GM11168 (cell line): ENCODE results near the gene COL18A1.

Experiments used
- in situ Hi-C: fragments of 300-500 bp; cut with MboI; formaldehyde crosslinking; loops from one replicate; pipeline ENCODE4 v1.12.0; 2022; ENCODE audit warnings: low sequenced_read_pairs; ENCODE audit not compliant: unreplicated experiment

The COL18A1 gene

DNA sequence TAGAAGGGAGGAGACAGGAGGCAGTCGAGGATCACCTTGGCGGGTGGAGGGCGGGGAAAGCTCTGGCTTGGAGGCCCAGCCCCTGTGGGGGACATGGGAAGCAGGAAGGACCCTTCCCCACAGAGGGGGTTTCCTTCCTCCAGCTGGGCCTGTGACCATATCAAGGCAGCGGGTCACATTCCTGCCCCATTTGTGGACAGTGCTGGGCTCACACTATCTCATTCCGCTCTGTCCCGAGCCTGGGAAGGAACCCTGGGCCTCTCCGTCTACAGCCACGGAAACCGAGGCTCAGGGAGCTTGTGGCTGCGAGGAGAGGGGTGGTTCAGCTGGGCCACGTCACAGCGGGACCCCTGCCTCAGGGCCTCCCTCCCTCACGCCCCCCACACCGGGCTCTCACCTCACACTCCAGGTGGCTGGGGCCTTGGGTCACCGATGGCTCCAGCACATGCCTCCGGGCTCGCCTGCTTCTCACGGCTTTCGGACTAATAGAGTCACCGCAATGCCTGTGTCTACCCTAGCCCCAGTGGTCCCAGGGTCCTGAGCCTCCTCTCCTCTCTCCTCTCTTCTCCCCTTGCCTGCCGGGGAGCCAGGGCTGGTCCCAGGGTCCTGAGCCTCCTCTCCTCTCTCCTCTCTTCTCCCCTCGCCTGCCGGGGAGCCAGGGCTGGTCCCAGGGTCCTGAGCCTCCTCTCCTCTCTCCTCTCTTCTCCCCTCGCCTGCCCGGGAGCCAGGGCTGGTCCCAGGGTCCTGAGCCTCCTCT, 80.9 kb downstream of the COL18A1 start:
- in situ Hi-C loops: no loop called here

DNA sequence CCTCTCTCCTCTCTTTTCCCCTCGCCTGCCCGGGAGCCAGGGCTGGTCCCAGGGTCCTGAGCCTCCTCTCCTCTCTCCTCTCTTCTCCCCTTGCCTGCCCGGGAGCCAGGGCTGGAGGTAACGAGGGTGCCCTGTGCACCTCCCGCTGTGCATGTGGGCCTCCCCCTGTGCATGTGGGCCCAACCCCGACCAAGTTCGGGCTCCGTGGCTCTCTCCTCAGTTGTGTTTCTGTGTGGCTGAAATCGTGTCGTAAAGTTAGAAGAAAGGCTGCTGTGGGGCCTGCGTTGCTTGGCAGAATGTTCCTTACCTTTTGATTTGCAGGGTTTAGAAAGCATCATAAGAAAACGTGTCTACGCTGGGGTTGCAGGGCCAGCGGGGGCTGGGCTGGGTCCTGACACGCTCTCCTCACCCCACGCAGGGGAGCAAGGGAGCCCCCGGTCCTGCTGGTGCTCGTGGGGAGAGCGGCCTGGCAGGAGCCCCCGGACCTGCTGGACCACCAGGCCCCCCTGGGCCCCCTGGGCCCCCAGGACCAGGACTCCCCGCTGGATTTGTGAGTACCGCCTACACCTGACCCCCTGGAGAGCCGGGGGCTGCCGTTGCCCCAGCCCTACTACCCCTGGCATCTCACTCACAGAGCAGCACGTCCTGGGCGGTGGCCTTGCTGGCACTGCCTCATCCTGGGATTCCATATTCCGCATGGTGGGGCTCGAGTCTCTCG, 81.6 kb downstream of the COL18A1 start:
- in situ Hi-C loops: no loop called here

DNA sequence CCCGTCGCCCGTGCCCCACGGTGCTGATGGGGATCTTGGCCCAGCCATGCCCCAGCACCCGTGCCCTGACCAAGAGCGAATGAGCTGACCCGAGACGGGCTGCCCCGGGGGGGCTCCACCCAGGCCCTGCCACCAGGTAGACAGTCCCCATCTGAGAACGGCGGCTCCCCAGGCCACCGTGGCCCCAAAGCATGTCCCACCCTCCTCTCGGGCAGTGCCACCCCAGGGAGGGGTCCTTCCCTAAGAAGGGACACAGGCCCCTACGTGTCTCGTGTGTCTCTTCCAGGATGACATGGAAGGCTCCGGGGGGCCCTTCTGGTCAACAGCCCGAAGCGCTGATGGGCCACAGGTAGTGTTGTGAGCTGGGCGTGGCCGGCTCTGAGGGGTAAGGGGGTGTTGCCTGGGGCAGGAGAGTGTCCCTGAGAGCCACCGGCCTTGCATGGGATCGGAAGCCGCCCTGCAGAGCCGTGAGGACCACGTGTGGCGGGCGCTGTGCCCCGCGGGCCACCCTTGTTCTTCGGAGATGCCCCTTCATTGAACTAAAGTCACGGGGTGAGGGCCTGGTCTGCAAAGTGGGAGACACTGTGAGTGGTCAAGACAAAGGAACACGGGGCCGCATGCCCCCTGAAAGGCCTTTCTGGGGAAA, 82.3 kb downstream of the COL18A1 start:
- in situ Hi-C loops: no loop called here

DNA sequence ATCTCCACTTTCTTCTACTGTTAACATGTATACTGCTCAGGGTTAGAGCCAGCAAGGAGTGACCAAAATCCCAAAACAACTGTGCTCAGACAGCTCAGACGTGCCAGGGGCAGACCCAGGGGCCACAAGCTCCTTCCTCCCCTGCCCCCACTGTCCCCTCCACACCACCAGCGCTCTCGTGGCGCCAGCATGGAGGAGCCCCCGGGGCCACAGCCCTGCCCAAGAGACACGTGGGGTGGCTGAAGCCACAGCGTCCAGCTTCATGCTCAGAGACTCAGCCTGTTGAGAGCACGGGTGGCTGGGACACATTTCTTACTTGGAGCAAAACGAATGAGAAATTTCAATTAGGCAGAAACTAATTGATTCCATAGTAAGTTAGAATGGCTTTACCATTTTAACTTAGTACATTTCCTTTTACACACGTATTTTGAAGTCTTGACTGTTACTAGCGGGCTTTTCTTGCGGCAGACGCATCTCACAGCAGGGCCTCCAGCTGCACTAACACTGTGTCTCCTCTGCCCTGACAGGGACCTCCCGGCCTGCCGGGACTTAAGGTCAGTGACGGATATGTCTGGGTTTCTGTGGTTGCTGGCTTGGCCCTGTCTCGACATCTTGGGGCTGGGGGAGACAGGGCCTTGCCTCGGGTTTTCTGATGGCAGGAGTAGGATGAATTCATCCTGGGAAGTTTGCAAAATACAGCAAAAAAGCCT, 83.1 kb downstream of the COL18A1 start:
- in situ Hi-C loops: no loop called here

DNA sequence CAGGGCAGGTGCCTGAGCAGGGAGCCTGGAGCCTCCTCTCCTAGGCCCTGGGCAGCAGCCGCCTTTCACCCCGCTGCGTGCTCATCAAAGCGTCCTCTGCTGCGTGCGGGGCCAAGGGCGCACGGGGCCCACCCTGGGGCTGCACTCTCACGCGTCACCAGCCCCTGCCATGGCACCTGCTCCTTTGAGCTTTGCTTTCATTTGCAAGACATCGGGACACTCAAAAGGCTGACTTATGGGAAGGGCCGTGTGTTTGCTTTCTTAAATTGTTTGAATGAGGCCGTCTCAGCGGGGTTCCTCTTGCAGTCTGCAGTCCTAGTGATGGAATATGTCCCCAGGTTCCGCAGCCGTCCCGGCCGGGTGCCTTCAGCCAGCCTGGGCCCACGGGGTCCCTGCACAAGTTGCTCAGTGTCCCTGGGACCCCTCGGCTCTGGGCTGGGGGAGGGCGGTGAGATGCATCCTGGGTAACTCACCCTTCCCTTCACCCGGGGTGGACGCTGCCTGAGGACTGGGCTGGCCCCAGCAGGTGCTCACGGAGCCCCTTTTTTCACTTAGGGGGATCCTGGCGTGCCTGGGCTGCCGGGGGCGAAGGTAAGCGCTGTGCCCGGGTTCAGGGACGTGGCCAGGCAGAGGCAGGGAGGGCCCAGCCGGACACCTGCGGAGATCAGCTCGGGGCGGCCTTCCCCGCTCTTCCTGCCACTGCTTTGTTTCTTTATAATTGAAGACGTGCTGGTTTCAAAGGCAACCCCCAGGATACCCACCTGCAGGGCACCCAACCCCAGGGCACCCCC, 84.2 kb downstream of the COL18A1 start:
- in situ Hi-C loops: no loop called here

DNA sequence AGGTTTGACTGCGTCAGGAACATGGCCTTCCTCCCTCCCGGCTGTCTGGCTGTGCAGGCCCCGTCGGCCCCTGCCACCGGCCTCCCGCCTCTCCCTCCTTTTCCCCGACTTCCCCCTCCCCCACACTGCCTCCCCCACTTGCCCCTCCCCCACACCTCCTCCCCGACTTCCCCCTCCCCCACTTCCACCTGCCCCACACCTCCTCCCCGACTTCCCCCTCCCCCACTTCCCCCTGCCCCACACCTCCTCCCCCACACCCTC, 84.7 kb downstream of the COL18A1 start:
- in situ Hi-C loops: no loop called here

DNA sequence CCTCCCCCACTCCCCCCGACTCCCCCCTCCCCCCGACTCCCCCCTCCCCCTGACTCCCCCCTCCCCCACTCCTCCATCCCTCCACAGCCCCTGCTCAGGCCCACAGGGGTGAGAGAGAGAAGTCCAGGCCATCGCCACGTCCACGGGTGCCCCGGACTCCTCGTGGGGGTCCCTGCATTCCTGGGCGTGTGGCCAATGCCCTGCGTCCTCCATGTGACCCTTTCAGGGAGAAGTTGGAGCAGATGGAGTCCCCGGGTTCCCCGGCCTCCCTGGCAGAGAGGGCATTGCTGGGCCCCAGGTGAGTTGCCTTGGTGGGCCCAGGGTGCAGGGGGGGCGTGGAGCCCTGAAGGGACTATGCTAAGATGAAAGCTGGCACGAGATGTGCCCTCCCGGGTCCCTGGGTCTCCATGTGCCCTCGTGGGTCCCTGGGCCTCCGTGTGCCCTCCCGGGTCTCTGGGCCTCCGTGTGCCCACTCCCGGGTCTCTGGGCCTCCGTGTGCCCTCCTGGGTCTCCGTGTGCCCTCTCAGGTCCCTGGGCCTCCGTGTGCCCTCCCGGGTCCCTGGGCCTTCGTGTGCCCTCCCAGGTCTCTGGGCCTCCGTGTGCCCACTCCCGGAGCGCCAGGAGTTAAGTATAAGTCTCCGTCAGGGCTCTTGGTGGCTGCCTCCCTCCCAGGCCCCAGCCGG, 85.2 kb downstream of the COL18A1 start:
- in situ Hi-C loops: no loop called here

DNA sequence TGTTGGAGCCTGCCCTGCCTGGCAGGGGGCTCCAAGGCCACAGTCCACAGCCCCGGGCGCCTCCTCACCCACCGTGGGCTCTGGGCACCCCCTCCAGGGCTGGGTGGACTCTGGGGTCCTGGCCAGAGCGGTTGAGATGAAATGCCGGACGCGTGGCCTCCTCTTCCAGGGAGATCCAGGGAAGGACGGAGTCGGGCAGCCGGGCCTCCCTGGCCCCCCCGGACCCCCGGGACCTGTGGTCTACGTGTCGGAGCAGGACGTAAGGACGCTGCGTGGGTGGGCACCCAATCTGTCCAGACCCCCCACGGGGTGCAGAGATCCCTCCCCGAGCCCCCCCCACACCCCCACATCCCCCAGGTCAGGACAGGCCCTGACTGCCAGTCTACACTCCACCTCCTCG, 86.1 kb downstream of the COL18A1 start:
- in situ Hi-C loops: no loop called here

DNA sequence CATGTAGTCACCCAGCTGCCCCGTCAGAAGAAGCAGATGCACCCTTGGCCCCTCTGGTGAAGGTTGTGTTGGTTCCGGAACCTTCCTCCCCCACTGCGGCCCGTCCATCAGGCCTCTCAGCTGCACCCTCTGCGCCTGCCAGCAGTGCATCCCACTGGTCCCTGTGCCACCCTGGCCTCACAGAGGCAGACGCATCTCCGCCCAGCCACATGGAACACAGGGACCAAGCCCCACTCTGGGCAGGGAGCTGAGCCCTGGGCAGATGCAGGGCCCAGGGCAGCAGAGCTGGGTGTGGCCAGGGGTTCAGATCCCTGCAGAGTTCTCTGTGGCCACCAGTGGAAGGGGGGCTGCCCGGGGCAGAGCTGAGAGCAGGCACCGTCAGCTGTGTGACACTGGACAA, 86.7 kb downstream of the COL18A1 start:
- in situ Hi-C loops: no loop called here

DNA sequence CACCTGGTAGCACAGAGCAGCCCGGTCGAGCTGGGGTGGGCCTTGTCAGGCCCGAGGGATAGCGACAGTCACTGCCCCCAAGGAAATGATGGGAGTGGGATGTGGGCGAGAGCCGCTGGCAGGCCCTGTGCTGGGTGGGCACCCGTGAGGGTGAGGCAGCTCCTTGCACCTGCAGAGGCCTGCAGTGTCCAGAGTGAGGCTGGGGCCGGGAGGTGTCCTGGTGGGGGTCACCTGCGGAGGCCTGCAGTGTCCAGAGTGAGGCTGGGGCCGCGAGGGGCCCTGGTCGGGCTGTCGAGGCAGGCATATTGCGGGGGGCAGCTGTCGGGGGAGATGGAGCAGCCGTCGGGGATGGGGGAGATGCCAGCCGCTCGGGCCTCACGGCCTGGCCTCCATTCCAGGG, 87.8 kb downstream of the COL18A1 start:
- in situ Hi-C loops: no loop called here

DNA sequence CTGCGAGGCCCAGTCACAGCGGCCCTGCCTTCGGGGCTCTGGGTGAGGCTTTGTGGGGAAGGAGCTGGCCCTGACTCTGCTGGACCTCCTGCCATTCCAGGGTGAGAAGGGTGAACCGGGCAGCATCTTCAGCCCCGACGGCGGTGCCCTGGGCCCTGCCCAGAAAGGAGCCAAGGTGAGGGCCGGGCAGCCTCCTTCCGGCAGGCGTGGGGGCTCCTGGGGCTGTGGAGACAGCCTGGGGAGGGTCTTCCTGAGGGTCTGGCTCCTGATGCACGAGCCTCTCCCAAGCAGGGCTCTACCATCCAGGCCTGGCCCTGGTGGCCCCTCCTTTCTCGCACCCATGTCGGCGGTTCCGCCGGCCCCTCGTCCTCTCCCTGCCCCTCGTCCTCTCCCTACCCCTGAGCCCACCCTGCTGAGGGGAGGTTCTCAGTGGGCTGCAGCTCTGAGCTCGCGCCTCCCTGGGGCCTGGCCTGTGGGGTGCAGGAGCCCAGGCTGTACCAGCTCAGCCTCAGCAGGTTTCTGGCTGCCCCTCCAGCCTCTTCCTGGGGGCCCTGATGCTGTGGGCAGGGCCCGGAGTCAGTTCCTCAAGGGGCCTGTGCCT, 88.5 kb downstream of the COL18A1 start:
- in situ Hi-C loops: no loop called here

DNA sequence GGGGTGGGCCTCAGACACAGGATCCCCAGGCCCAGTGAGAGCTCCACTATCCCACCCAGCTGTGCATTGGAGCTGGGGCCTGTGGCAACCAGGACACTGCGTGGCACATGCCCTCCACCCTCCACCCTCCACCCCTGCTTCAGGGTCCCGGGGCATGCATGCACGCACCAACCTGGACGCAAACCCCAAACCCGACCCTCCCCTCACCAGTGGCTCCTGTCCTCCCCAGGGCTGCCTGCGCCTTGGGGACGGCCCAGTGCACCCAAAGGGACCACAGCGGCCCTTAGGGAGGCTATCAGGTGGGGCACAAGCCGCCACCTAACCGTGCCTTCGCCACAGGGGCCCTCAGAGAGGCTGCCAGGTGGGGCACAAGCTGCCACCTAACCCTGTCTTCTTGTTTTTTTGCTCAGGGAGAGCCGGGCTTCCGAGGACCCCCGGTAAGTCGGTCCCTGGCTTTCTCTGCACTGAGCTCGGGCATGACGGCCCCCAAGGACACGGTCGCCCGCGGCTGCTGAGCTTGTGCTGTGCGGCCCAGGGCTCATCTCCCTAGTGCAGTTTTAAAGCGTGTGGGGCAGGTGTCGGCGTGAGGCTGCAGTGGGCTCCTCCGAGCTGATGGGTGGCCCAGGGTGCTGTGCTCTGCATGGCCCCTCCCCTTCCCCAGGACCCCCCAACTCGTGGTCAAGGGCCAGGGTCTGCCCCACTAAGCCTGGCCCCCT, 89.3 kb downstream of the COL18A1 start:
- in situ Hi-C loops: no loop called here

DNA sequence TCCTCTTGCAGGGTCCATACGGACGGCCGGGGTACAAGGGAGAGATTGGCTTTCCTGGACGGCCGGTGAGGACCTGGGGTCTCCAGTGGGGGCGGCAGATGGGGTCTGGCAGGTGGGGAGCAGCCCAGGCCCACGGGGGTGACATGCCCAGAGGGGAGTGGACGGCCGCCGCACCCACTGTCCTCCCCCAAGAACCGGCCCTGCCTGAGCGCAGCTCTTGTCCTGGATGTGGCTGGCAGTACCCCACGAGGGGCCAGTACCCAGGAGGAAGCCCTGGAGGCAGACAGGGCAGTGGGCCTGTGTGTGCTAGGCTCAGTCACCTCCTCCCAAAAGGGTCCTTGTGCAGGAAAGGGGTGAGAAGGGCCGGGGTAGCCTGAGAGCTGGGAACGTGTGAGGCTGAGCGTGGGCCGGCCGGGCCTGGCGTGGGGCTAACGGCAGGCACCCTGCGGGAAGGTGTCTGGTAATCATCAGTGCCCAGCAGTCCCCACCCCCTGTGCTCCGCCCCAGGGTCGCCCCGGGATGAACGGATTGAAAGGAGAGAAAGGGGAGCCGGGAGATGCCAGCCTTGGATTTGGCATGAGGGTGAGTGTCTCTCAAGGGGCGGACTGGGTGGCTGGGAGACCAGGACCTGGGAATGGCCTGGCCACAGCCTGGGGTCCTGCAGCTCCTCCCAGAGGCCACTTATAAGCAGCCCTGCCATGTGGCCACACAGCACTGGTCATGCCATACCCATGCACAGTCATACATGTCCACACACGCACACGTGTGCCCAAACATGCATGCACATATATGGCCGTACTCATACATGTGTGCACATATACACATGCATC, 90.1 kb downstream of the COL18A1 start:
- in situ Hi-C loops: no loop called here

DNA sequence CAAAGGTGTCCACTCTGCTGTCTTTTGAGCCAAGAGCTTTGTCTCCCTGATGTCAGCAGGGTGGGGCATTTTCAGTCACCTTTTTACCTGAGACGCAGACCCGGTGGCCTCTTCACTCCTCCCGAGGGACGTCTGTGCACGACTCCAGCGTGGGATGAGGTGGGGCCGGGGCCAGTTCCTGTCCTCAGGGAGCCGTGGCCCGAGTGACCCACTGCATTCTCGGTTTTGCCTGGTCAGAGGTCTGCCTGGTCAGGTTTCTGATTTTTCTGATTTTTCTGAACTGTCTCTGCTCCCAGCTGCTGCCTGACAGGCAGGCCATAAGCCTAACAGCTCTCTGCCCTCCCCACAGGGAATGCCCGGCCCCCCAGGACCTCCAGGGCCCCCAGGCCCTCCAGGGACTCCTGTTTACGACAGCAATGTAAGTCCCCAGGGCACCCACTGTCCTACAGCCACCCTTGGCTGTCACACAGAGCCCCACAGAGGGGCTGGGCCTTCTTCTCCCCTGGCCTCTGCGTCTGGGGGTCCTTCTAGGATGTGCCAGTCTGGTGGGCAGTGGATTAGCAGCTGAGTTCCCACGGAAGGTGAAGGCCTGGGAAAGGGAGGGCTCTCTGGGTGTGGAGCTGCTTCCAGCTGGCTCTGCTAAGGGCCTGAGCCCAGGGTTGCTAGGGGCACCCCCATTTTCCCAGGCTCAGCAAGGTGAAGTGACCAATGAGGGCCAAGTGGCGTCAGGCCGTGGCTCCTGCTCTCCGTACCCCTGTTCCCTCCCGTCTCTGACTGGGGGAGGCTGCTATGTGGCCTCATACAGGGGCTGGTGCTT, 91.4 kb downstream of the COL18A1 start:
- in situ Hi-C loops: no loop called here

DNA sequence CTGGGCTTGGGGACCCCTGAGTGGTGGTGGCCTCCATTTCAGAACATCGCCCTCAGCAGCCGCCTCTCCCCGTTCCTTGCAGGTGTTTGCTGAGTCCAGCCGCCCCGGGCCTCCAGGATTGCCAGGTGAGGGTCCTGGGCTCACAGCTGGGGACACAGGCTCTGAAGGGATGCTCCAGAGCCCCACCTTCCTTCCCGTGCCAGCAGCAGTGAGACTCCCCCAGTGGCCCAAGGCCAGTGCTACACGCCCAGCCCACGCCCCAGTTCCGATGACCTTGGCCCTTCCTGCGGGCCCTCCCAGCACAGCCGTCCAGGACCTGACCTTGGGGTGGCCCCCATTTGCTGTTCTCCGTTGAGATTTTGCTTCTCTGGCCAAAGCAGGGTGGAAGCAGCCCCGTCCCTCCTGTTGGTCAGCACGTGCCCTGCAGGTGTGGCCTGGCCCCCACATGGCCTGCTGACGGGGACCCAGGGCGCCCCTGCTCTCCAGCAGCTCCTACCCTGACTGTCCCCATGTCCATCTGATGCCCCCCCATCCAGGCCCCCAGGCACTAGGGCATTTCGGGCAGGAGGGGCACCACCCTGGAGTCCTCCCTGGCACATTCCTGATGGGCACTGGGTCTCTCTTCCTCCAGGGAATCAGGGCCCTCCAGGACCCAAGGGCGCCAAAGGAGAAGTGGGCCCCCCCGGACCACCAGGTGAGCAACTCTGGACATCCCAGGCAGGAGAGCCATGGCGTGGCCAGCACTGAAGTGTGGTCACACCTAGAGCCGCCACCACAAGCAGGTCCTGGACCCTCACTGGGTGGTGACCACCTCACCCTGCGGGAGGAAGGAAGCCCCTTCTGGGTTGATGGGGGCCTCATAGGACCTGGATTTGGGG, 92.2 kb downstream of the COL18A1 start:
- in situ Hi-C loops: no loop called here
